PC-3 (cell line): Measurements from ENCODE around the gene JPH3.

Experiments used
- EZH2 ChIP-seq: fragments of 300-600 bp; sonication (generic); IDR thresholded peaks from one replicate; pipeline ENCODE4 v1.6.1; 2017; ENCODE audit warnings: antibody characterized with exemption, mild to moderate bottlenecking, low read length; ENCODE audit not compliant: unreplicated experiment
- EZH2phosphoT487 ChIP-seq: fragments of 300-600 bp; sonication (generic); IDR thresholded peaks from 2 replicates; pipeline ENCODE4 v1.6.1; 2018; ENCODE audit warnings: mild to moderate bottlenecking, antibody characterized with exemption, low read length, borderline replicate concordance
- TF ChIP-seq, protein P1 (sequence below): fragments of 300-600 bp; sonication (generic); conservative IDR thresholded peaks from 2 replicates; pipeline ENCODE4 v1.5.1; 2017; ENCODE audit warnings: antibody characterized with exemption, low read depth, mild to moderate bottlenecking, low read length

GRCh38 chr16:87595712-87596111 lies 6.6 kb upstream of the JPH3 start:
- TF ChIP-seq EZH2 (no peak), EZH2phosphoT487 (no peak)
- TF ChIP-seq, protein P1, sequence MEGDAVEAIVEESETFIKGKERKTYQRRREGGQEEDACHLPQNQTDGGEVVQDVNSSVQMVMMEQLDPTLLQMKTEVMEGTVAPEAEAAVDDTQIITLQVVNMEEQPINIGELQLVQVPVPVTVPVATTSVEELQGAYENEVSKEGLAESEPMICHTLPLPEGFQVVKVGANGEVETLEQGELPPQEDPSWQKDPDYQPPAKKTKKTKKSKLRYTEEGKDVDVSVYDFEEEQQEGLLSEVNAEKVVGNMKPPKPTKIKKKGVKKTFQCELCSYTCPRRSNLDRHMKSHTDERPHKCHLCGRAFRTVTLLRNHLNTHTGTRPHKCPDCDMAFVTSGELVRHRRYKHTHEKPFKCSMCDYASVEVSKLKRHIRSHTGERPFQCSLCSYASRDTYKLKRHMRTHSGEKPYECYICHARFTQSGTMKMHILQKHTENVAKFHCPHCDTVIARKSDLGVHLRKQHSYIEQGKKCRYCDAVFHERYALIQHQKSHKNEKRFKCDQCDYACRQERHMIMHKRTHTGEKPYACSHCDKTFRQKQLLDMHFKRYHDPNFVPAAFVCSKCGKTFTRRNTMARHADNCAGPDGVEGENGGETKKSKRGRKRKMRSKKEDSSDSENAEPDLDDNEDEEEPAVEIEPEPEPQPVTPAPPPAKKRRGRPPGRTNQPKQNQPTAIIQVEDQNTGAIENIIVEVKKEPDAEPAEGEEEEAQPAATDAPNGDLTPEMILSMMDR, result no peak
